Subcutaneous abdominal adipose tissue (tissue), 5 donors: Measurements from ENCODE around the gene FHAD1.

ENCODE experiments used
- H3K27ac ChIP-seq: one replicate; pipeline ENCODE4 v1.7.0; 2013; ENCODE audit warnings: low read depth, mild to moderate bottlenecking, inconsistent platforms, low read length, moderate library complexity
- H3K27me3 ChIP-seq, 5 donors: one replicate each; pipeline ENCODE4 v1.7.0; 2013; ENCODE audit warnings: low read length in 5 of 5, inconsistent platforms in 1 of 5; ENCODE audit not compliant: control insufficient read depth in 5 of 5, insufficient read depth in 4 of 5
- H3K36me3 ChIP-seq, 5 donors: one replicate each; pipeline ENCODE4 v1.7.0; 2013; ENCODE audit warnings: low read length in 5 of 5; ENCODE audit not compliant: control insufficient read depth in 5 of 5, insufficient read depth in 5 of 5
- H3K4me1 ChIP-seq, 5 donors: one replicate each; pipeline ENCODE4 v1.7.0; 2013; ENCODE audit warnings: low read length in 5 of 5, mild to moderate bottlenecking in 3 of 5, moderate library complexity in 1 of 5; ENCODE audit not compliant: control insufficient read depth in 5 of 5, insufficient read depth in 5 of 5
- H3K4me3 ChIP-seq, 5 donors: one replicate each; pipeline ENCODE4 v1.7.0; 2013; ENCODE audit warnings: low read length in 5 of 5, low read depth in 1 of 5
- H3K9ac ChIP-seq, 5 donors: one replicate each; pipeline ENCODE4 v1.7.0; 2013; ENCODE audit warnings: low read length in 5 of 5, mild to moderate bottlenecking in 4 of 5, moderate library complexity in 3 of 5
- H3K9me3 ChIP-seq, 5 donors: one replicate each; pipeline ENCODE4 v1.7.0; 2013; ENCODE audit warnings: low read length in 5 of 5; ENCODE audit not compliant: control insufficient read depth in 5 of 5
- donor health status: healthy.
- donor health status: healthy.
- donor health status: healthy.
- donor health status: healthy.
- donor health status: healthy.

FHAD1 gene

GRCh38 chr1:15401391-15402055, 154.5 kb downstream of the FHAD1 start:
- Histone ChIP-seq H3K27ac (no peak overlapping the region), H3K4me3 (no peak overlapping the region), H3K36me3 (no peaks in the 10 kb centered on the region), H3K27me3 (no peaks in the 10 kb centered on the region), H3K4me1 (no peaks in the 10 kb centered on the region), H3K9me3 (peaks cover 3 to 14% (median 10%) of the 10 kb centered on the region in 5 donors), H3K9ac (no peak overlapping the region)

GRCh38 chr1:15402809-15403450, 155.9 kb downstream of the FHAD1 start:
- no peaks in the 10 kb centered on the region for H3K27me3 ChIP-seq

DNA sequence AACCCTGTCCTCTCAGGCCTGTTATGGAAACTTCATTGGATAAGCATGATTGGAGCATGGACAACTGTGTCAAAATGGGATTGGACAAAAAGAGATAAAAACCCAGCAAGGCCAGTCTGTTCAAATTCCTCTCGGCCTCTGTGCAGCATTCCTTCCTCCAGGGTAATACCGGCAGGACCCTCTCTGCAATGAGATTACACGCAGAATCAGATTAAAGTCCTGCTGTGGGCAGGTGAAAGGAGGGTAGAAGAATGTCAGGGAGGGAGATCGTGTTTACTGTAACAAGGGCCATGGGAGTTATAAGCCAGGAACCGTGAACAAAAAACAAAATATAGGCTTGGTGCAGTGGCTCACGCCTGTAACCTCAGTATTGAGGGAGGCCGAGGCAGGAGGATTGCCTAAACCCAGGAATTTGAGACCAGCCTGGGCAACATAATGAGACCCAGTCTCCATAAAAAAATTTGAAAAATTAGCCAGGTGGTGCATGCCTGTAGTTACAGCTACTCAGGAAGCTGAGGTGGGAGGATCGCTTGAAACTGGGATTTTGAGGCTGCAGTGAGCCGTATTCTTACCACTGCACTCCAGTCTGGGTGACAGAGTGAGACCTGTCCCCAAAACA, 157.0 kb downstream of the FHAD1 start:
- Histone ChIP-seq H3K4me1 (peaks cover 0 to 18% (median 16%) of the 10 kb centered on the region in 5 donors), H3K4me3 (no peak overlapping the region), H3K36me3 (no peaks in the 10 kb centered on the region), H3K27ac (no peak overlapping the region), H3K9me3 (peaks cover 3 to 14% (median 10%) of the 10 kb centered on the region in 5 donors), H3K9ac (no peak overlapping the region), H3K27me3 (no peaks in the 10 kb centered on the region)

More at GRCh38 chr1:15402809-15403450, 155.9 kb downstream of the FHAD1 start:
- Histone ChIP-seq H3K4me3 (no peak overlapping the region), H3K4me1 (peaks cover 0 to 13% (median 12%) of the 10 kb centered on the region in 5 donors), H3K27ac (no peak overlapping the region), H3K36me3 (no peaks in the 10 kb centered on the region), H3K9ac (no peak overlapping the region), H3K9me3 (peaks cover 3 to 14% (median 10%) of the 10 kb centered on the region in 5 donors)

DNA sequence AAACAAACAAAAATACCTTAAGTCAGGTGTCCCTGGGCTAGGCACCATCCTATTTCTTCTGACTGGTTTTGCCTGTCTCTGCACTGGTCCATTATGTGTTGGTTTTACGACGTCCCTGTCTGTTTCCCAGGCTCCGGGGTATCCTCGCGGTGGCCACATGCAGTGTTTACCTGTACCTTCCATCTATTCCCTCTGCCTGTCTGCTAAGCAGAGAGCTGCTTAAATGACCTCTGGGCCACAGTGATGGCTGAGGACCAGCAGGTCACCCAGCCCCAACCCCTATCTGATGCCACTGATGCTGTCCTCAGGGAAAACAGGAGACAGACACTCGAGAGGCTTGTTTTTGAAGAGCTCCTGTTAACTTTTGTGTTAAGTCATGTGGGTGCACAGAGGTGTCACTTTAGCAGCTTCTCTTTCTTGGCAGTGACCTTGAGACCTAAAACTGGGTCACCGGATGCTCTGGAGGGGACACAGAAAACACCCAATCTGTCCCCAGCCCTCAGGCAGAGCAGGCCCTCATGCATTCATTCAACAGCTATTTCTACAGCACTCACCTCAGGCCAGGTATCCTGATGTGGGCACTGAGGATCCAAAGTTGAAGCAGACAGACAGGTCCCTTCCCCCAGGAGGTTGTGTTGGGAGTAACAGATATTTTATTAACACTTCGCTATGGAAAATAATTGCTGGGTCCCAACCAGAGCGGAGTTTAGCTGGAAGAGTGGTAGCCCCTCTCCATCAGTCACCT, 158.3 kb downstream of the FHAD1 start:
- H3K4me1 ChIP-seq: peaks cover 0 to 22% (median 20%) of the 10 kb centered on the region in 5 donors
- peaks cover 0 to 3% (median 0%) of the 10 kb centered on the region in 5 donors for H3K9me3 ChIP-seq
- no peaks in the 10 kb centered on the region for H3K36me3 ChIP-seq
- no peak overlapping the region for H3K9ac ChIP-seq
- no peak overlapping the region for H3K27ac ChIP-seq
- H3K27me3 ChIP-seq: no peaks in the 10 kb centered on the region
- no peak overlapping the region for H3K4me3 ChIP-seq

- H3K4me3 ChIP-seq: no peak overlapping the region
- H3K36me3 ChIP-seq: no peaks in the 10 kb centered on the region
- no peaks in the 10 kb centered on the region for H3K27me3 ChIP-seq
- no peaks in the 10 kb centered on the region for H3K9me3 ChIP-seq
- H3K4me1 ChIP-seq: peaks cover 0 to 38% (median 34%) of the 10 kb centered on the region in 5 donors
- peak overlapping the region; percentile 46 for H3K27ac ChIP-seq
- no peak overlapping the region for H3K9ac ChIP-seq
These were observed 159.9 kb downstream of the FHAD1 start for GRCh38 chr1:15406614-15407559.

GRCh38 chr1:15407580-15407979, 160.6 kb downstream of the FHAD1 start:
- Histone ChIP-seq H3K4me3 (no peak overlapping the region), H3K27me3 (no peaks in the 10 kb centered on the region), H3K9ac (no peak overlapping the region), H3K4me1 (peaks cover 0 to 45% (median 40%) of the 10 kb centered on the region in 5 donors), H3K27ac (peak overlapping the region; percentile 46), H3K36me3 (no peaks in the 10 kb centered on the region), H3K9me3 (no peaks in the 10 kb centered on the region)

DNA sequence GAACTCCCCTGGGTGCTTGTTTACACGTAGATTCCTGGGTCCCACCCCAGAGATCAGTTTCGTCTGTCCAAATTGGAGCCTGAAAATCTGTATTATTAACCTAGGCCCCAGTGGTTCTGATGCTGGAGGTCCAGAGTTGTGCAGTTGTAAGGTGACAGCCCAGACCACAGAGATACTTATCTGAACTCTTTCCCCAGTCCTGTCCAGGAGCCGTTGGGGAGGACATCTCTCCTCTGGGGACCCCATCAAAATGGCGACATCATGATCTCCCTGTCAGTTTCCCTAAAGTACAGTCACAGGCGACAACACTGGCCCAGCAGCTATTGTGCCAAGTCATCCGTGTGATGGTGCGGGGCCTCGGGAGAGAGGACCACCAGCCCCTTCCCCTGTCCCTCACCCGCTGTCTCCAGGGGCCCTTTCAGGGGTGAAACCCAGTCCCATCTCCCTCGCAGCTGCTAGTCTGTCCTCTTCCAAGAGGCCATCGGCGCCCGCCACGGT, 161.9 kb downstream of the FHAD1 start:
- no peaks in the 10 kb centered on the region for H3K27me3 ChIP-seq
- H3K27ac ChIP-seq: peak overlapping the region; percentile 10
- H3K9ac ChIP-seq: peak overlapping the region in 2 of 5 donors; percentile 5 to 52
- peak overlapping the region; percentile 53 to 89 (median 79) for H3K4me3 ChIP-seq
- no peaks in the 10 kb centered on the region for H3K9me3 ChIP-seq
- peaks cover 0 to 59% (median 45%) of the 10 kb centered on the region in 5 donors for H3K4me1 ChIP-seq
- peaks cover 0 to 2% (median 0%) of the 10 kb centered on the region in 5 donors for H3K36me3 ChIP-seq

GRCh38 chr1:15409388-15410222, 162.6 kb downstream of the FHAD1 start, which contains the start of gene EFHD2:
Gene EFHD2 (plus strand): TSS chr1:15409888. CDS start chr1:15409972, 84 bp downstream.
- Histone ChIP-seq H3K36me3 (peaks cover 0 to 7% (median 0%) of the 10 kb centered on the region in 5 donors), H3K27ac (peak within 1 kb of the TSS; percentile 16), H3K9me3 (no peaks in the 10 kb centered on the region), H3K9ac (peak within 1 kb of the TSS; percentile 28 to 84 (median 82)), H3K4me3 (peak within 1 kb of the TSS; percentile 72 to 92 (median 82)), H3K27me3 (no peaks in the 10 kb centered on the region), H3K4me1 (peaks cover 0 to 65% (median 50%) of the 10 kb centered on the region in 5 donors)
